Measurements from ENCODE around the gene PSENEN.

The PSENEN gene

GRCh38 chr19:35754370-35755130 is 9.1 kb downstream of the PSENEN start:
- no peak for DNase-seq (ENCODE audit: low read depth)
- H3K4me3 ChIP-seq (ENCODE audit: low read length): no peak overlapping the region
- no peak for TF ChIP-seq CTCF (IDR thresholded peaks at IDR 0.05; ENCODE audit: insufficient read depth, low read depth, low read length, missing control alignments)

GRCh38 chr19:35755131-35755549 is 9.7 kb downstream of the PSENEN start:
- DNase-seq (ENCODE audit: low read depth): no peak
- peak overlapping the region; percentile 22 for H3K4me3 ChIP-seq (ENCODE audit: low read length)
- TF ChIP-seq CTCF (IDR thresholded peaks at IDR 0.05; ENCODE audit: insufficient read depth, low read depth, low read length, missing control alignments): no peak

- TF ChIP-seq CTCF (IDR thresholded peaks at IDR 0.05; ENCODE audit: insufficient read depth, low read depth, low read length, missing control alignments): no peak
- peak; percentile 55 for DNase-seq (ENCODE audit: low read depth)
- H3K4me3 ChIP-seq (ENCODE audit: low read length): peak overlapping the region; percentile 28
These were observed 10.3 kb downstream of the PSENEN start for GRCh38 chr19:35755550-35756376.

- TF ChIP-seq CTCF (IDR thresholded peaks at IDR 0.05; ENCODE audit: insufficient read depth, low read depth, low read length, missing control alignments): no peak
- no peak for DNase-seq (ENCODE audit: low read depth)
- peak within 1 kb of the TSS; percentile 99 for H3K4me3 ChIP-seq (ENCODE audit: low read length)
These were observed 11.2 kb downstream of the PSENEN start, which contains the start of gene HSPB6 for GRCh38 chr19:35756377-35757230. Gene HSPB6 (minus strand): TSS chr19:35757029. CDS start chr19:35757008, 21 bp downstream.

GRCh38 chr19:35757231-35757748 is 11.8 kb downstream of the PSENEN start:
- DNase-seq (ENCODE audit: low read depth): no peak
- TF ChIP-seq CTCF (IDR thresholded peaks at IDR 0.05; ENCODE audit: insufficient read depth, low read depth, low read length, missing control alignments): no peak
- H3K4me3 ChIP-seq (ENCODE audit: low read length): peak overlapping the region; percentile 41

Measured in epithelial cell of esophagus (primary cell).